ENCODE data around the gene CRISPLD2.
A peak's percentile ranks its signal among the peaks of the same experiment; 100 is the strongest.
"Not testable (repeated sequence)": the region's sequence is repeated elsewhere in the genome, so short reads cannot be mapped to it uniquely, and the experiment has no call there.

The CRISPLD2 gene

GRCh38 chr16:84822990-84823389 is 3.2 kb downstream of the CRISPLD2 start:
- DNase-seq (ENCODE audit: low spot score) = no peak

DNA sequence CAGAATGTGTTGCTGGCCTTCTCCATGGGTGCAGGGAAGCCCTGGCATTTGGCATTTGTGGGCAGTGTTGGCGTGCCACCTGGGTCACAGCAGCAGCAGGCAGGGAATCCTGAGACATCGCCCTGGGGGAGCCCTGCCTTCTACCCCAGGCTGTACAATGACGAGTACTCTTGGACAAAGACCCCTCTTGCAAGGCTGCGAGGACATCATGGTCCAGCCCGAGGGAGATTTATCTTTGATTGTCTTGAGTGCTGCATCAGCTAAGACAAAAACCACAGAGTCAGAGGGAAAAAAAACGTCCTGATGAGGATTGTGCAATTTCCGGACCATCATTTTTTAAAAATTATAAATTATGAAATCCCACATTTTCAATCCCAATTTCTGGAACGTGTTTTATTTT is 3.7 kb downstream of the CRISPLD2 start:
- DNase-seq (ENCODE audit: low spot score) = no peak

GRCh38 chr16:84823926-84824325 is 4.1 kb downstream of the CRISPLD2 start:
- no peak for DNase-seq (ENCODE audit: low spot score)

DNA sequence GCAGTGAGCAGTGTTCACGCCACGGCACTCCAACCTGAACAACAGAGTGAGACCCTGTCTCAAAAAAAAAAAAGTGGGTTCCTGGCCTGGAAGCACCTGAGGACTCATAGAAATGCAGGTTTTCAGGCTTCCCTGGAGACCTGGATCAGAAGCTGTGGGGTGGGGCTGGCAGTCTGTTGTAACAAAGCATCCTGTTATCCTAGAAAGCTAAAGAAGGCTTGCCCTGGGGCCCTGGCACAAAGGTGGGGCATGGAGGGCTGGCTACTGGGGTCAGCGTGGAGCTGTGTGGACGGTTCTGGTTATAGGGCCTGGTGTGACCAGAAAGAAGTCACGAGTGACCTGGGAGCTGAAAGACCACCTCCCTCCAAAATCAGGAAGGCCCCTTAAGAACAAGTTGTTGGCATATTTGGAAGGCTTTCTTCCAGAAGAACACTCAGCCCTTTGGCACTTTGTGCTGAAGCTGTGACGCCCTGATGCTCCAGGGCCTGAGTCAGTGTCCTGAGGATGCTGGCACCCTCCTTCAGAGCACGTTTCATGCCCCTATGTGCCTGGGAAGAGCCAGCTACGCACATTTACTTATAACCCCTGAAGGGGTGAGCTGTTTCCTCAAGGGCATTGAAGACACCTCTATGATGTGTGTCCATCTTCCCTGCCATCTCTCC is 6.2 kb downstream of the CRISPLD2 start:
- no peak for DNase-seq (ENCODE audit: low spot score)

GRCh38 chr16:84826558-84826941 is 6.8 kb downstream of the CRISPLD2 start:
- DNase-seq (ENCODE audit: low spot score) = no peak

DNA sequence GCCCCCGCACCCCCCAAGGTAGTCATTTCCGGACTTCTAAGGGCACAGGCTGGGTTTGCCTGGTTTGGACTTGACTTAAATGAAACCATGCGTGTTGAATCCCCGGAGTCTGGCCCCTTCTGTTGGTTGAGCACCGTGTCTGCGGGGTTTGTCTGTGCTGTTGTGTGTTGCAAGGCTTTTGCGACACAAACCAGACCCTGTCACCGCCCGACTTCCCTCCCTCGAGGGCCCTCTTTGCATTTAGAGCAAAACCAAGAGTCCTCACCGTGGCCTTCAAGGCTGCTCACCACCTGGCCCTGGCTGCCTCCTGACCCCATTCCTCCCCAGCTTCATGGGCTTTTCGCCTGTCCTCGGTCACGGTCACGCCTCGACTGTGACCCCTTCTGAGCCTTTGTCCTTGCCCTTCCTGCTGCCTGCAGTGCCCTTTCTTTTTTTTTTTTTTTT is 7.4 kb downstream of the CRISPLD2 start:
- DNase-seq (ENCODE audit: low spot score) = no peak

GRCh38 chr16:84827897-84828296 is 8.1 kb downstream of the CRISPLD2 start:
- DNase-seq (ENCODE audit: low spot score) = no peak

DNA sequence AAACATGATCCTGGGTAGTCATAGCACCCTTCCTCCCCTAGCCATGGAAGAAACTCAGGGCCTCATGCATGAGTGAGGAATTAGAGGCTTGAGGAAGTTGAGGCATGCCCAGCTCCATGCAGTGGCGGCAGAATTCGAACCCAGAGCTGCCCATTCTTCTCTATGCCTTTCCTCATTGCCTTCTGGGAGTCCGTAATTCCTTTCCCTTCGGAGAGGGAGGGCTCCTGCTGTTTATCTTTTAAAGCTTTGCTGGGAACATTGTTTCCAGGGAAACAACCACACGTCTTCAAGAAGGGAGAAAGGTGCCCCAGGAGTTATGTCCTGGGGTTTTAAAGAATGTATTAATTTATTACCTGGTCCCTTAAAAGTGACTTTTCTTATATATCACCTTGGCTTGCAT is 8.5 kb downstream of the CRISPLD2 start:
- DNase-seq (ENCODE audit: low spot score) = no peak

- DNase-seq (ENCODE audit: low spot score) = no peak
These were observed 9.6 kb downstream of the CRISPLD2 start for GRCh38 chr16:84829168-84829965.

DNA sequence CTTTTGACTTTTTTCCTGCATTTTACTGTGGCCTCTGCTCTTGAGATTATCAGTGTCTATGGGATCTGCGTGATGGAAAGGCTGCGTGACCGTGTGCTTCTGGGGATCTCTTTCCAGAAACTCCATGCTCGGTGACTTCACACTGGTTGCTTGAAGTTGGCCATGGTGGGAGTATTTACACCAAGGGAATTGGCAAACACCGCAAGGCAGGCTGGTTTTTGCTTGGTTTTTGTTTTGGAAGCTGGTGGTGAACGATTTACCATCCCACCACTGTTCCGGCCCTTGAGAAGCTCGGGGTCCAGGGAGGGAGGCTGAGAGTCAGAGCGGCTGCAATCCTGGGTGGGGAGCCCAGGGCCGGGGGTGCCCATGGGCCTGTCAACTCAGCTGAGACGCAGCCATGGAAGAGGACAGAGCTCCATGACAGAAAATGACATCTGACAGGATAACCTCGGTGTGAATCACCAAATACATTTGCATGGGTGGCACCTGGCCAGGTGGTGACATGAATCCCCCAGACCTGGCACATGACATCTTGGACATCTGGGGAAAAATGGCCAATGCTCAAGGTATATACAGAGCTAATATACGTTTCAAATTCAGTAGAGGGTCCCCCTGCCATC is 11.1 kb downstream of the CRISPLD2 start:
- DNase-seq (ENCODE audit: low spot score) = no peak

DNA sequence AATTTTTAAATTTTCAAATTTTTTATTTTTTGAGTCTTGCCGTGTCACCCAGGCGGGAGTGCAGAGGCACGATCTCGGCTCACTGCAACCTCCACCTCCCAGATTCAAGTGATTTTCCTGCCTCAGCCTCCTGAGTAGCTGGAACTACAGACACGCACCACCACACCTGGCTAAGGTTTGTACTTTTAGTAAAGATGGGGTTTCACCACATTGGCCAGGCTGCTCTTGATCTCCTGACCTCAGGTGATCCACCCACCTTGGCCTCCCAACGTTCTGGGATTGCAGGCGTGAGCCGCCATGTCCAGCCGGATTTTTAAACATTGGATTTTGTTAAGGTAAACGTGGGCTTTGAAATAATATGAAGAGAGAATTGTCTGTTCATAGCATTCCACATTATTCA is 11.9 kb downstream of the CRISPLD2 start:
- not testable (repeated sequence) for DNase-seq (ENCODE audit: low spot score)

DNA sequence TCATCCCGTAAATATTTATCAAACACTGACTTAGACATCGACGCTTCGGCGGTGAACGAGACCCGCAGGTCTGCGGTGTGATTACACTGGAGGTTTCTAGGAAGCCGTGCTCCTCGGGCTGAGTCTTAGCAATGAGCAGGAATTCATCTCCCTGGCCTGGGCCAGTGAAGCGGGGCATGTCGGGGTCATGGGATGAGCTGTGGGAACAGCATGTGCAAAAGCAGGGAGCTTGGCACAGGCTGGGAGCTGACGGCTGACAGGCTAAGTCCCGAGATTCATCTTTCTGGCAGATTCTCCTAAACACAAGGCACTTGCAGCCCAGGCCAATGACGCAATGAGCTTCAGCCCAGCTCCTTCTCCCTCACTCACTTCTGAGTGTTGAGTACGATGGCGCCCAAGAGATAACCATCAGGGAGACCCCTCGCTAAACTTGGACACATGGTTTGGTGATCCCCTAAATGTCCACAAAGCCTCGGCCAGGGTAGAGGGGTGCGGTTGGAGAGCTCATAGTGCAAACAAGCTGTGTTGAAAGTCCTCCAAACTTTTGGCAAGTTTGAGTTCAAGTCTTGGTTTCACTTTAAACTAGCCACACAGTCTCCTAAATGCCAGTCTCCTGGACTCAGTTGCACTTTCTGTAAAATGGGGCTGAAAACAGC is 12.8 kb downstream of the CRISPLD2 start:
- DNase-seq (ENCODE audit: low spot score) = no peak

- DNase-seq (ENCODE audit: low spot score) = no peak
These were observed 13.3 kb downstream of the CRISPLD2 start for GRCh38 chr16:84833144-84833500.

DNA sequence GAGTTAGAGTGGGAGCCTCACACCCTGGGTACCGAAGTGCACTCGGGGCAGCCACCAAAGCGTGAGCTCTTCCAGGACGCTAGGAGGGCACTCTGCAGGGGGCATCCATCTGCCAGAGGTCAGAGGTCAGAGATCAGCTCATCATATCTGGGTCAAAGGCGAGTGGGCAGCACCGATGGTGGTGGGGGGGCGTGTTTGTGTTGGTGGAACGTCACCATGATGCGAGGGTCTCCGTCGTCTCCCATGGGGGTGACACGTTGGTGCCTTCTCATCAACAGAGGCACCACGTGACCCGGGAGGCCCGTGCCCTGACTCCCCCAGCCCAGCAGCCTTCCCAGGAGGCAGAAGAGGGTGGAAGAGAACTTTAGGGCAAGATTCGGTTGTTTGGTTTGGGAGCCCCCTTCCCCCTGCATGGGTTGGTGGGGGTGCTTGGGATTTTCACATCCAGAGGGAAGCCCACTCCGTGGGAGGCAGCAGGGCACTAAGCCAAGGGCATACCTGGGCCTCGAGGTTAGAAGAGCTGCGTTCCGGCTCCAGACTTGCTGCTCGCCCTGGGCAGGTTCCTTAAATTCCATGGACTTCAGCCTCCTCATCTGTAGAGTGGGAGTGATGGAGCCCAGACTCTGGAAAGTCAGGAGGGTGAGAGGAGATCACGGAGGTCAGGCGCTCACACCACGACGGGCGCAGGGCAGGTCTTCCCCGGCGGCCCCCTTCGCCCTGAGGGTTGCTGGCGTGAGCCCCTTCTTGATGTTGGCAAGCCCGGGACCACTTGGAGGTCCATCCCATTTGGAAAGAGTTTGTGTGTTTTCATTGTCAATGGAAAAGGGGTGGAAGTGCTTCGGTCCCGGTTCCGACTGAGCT is 14.0 kb downstream of the CRISPLD2 start:
- DNase-seq (ENCODE audit: low spot score) = no peak

DNA sequence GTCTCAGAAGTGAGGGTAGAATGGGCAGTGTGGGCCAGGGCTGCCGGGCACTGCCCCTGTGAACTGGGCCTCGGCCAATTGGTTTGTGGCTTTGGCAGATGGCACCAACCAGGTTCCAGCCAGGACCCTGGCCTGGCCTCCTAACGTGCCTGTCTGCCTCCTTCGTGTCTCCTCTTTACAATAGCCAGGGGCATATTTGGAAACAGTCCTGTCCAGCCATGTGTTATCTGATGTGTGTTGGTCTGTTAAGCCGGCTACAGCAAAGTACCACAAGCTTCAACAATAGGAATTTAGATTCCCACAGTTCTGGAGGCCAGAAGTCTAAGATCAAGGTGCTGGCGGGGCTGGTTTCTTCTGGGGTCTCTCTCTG is 14.6 kb downstream of the CRISPLD2 start:
- DNase-seq (ENCODE audit: low spot score) = no peak

DNA sequence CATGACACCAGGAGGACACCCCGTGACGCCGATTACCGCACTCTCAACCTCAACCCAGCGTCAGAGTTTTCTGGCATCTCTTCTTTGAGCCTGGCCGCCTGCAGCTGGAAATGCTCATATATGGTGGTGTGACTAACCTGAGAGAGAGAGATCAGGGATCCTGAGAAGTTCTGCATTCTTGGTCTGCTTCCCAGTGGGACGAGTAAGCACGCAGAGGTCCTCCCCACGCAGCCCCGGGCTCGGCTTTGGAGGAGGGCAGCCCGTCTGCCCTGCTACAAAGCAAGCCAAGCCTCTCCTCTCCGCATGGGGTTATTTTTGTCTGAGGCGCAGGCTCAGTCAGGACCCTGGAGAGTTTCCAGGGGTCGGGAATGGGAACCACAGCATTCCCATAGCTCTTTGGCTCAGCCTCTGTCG is 16.5 kb downstream of the CRISPLD2 start:
- DNase-seq (ENCODE audit: low spot score) = peak; percentile 7

DNA sequence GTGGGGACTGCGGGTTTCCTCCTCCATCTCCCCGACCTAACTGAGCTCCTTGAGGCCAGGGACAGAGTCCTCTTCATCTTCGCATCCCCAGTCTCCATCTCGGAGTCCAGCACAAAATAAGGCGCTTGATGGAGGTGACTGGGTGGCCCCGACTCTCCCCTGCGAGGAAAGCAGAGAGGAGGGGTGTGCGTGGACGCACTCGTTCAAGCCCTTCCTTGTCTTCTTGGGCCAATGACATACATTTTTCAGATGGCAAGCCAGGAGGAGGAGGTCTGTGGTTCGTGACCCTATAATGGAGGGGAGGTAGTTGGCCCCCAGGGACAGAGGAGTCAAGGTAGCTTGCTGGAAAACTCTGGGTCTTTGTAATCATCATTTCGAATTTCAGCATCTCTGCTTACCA is 17.2 kb downstream of the CRISPLD2 start:
- DNase-seq (ENCODE audit: low spot score) = no peak

DNA sequence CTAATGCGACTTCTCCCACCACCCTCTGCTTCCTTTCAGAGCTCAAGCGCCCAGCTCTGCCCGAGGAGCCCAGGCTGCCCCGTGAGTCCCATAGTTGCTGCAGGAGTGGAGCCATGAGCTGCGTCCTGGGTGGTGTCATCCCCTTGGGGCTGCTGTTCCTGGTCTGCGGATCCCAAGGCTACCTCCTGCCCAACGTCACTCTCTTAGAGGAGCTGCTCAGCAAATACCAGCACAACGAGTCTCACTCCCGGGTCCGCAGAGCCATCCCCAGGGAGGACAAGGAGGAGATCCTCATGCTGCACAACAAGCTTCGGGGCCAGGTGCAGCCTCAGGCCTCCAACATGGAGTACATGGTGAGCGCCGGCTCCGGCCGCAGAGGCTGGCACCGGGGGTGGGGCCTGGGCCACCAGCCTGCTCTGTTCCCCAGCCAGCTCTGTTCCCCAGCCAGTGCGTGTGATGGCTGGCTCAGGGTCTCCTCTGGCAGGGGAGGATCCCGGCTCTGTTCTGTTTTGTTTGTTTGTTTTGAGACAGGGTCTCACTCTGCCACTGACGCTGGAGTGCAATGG is 18.7 kb downstream of the CRISPLD2 start:
- no peak for DNase-seq (ENCODE audit: low spot score)

DNA sequence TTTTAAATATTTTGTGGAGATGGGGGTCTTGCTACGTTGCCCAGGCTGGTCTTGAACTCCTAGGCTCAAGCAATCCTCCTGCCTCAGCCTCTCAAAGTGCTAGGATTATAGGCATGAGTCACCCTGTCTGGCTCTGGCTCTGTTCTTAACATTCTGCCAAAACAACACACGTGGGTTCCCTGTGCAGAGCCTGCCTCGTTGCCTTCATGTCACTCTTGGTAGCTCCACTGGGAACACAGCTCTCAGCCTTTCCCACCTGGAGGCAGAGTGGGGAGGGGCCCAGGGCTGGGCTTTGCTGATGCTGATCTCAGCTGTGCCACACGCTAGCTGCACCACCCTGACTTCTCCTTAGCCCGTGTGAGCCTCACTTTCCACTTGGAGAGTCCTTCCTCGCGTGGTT is 19.3 kb downstream of the CRISPLD2 start:
- no peak for DNase-seq (ENCODE audit: low spot score)

- DNase-seq (ENCODE audit: low spot score) = no peak
These were observed 20.2 kb downstream of the CRISPLD2 start for GRCh38 chr16:84839956-84840355.

Data from kidney capillary endothelial cell (primary cell).